ENCODE measurements around the gene GLIS2.

DNA sequence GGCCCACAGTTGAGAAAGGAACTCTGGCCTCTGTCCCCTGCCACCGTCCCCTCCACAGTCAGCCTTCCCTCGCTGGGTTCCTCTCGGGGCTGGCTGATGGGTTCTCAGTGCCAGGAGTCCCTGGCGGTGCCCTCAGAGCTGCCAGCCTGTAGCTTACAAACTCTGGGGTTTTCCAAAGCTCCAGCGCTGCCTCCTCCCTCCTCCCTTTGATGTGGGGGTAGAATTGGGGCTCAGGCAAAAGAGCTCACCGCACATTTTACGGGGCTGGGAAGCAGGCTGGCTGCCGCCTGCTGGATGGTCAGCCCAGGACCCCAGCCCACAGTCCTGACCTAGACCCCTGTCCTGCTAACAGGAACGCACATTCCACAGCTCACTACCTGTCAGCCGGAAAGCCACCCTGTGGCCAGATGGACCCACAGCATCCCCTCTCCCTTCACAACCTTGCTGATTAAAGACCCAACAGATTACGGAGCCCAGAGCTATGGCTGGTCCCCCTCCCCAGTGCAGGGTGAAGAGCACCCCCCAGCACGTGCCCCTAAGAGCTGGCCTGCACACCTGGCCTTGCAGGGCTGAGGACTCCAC lies 61.8 kb downstream of the GLIS2 start:
- TF ChIP-seq, protein P1, sequence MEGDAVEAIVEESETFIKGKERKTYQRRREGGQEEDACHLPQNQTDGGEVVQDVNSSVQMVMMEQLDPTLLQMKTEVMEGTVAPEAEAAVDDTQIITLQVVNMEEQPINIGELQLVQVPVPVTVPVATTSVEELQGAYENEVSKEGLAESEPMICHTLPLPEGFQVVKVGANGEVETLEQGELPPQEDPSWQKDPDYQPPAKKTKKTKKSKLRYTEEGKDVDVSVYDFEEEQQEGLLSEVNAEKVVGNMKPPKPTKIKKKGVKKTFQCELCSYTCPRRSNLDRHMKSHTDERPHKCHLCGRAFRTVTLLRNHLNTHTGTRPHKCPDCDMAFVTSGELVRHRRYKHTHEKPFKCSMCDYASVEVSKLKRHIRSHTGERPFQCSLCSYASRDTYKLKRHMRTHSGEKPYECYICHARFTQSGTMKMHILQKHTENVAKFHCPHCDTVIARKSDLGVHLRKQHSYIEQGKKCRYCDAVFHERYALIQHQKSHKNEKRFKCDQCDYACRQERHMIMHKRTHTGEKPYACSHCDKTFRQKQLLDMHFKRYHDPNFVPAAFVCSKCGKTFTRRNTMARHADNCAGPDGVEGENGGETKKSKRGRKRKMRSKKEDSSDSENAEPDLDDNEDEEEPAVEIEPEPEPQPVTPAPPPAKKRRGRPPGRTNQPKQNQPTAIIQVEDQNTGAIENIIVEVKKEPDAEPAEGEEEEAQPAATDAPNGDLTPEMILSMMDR (IDR thresholded peaks at IDR 0.05; ENCODE audit: low read length), result peak; percentile 18; the same call in 1 of the 2 replicates
- TF ChIP-seq EZH2 (IDR thresholded peaks at IDR 0.05; ENCODE audit: borderline replicate concordance, low read length), result no peak

Measured in OCI-LY1 (cell line).